OCI-LY7 (cell line): ENCODE measurements around the gene CDH16.

Experiments used
- CTCF ChIP-seq: fragments of 200-600 bp; sonication (generic); conservative IDR thresholded peaks from 2 replicates; pipeline ENCODE4 v1.5.1; 2014; ENCODE audit warnings: mild to moderate bottlenecking, antibody characterized with exemption, low read length, moderate library complexity, mixed read lengths
- EZH2phosphoT487 ChIP-seq: fragments of 200-600 bp; sonication (generic); IDR thresholded peaks from 2 replicates; pipeline ENCODE4 v1.6.1; 2018; ENCODE audit warnings: low read depth, borderline replicate concordance, mild to moderate bottlenecking, mixed run types, antibody characterized with exemption, low read length, moderate library complexity, mixed read lengths

- TF ChIP-seq CTCF (no peak), EZH2phosphoT487 (no peak)
These were observed 19.8 kb downstream of the CDH16 start for GRCh38 chr16:66898933-66899309.
